ENCODE measurements around the gene POU3F1.
A peak's percentile ranks its signal among the peaks of the same experiment; 100 is the strongest.

The POU3F1 gene

DNA sequence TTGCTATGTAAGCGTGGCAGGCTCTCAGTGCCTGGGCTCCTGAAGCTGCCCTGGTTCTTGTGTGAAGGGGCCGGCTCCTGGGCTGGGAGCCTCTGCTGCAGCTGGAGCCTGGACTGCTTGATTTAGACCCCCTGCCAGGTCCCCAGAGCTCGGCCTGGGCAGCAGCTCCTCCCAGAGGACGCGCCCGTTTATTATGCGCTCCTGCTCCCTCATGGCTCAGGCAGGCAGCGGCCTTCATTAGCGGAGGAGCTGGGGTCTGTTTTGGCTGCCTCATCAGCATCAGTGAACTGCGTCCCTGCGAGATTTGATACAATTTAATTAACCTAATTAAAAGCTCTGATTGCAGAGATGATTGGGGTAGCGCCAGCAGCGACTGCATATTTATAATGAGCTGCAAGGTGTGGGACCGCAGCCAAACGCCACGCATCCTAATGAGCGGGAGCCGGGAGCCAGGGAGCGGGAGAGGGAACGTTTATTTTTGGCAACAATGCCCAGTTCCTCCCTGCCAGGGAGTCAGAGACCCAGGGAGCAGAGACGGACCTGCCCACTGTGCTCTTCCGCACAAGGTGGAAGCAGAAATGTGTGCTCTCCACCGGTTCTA is 17.4 kb downstream of the POU3F1 start (continued):
- TF ChIP-seq, protein P1, sequence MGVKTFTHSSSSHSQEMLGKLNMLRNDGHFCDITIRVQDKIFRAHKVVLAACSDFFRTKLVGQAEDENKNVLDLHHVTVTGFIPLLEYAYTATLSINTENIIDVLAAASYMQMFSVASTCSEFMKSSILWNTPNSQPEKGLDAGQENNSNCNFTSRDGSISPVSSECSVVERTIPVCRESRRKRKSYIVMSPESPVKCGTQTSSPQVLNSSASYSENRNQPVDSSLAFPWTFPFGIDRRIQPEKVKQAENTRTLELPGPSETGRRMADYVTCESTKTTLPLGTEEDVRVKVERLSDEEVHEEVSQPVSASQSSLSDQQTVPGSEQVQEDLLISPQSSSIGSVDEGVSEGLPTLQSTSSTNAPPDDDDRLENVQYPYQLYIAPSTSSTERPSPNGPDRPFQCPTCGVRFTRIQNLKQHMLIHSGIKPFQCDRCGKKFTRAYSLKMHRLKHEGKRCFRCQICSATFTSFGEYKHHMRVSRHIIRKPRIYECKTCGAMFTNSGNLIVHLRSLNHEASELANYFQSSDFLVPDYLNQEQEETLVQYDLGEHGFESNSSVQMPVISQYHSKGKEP (tag by site-specific recombination; IDR thresholded peaks at IDR 0.05) = peak; percentile 94
- no peak for TF ChIP-seq ZBTB21 (tag by site-specific recombination; IDR thresholded peaks at IDR 0.05)
- TF ChIP-seq ZNF585B (tag by site-specific recombination; IDR thresholded peaks at IDR 0.05) = no peak
- no peak for TF ChIP-seq ZNF341 (tag by site-specific recombination; IDR thresholded peaks at IDR 0.05; ENCODE audit: low read depth)
- TF ChIP-seq, protein P2, sequence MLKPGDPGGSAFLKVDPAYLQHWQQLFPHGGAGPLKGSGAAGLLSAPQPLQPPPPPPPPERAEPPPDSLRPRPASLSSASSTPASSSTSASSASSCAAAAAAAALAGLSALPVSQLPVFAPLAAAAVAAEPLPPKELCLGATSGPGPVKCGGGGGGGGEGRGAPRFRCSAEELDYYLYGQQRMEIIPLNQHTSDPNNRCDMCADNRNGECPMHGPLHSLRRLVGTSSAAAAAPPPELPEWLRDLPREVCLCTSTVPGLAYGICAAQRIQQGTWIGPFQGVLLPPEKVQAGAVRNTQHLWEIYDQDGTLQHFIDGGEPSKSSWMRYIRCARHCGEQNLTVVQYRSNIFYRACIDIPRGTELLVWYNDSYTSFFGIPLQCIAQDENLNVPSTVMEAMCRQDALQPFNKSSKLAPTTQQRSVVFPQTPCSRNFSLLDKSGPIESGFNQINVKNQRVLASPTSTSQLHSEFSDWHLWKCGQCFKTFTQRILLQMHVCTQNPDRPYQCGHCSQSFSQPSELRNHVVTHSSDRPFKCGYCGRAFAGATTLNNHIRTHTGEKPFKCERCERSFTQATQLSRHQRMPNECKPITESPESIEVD (tag by site-specific recombination; IDR thresholded peaks at IDR 0.05) = no peak
- peak; percentile 34; the same call in 1 of the 2 replicates for TF ChIP-seq ZBTB8A (tag by site-specific recombination; IDR thresholded peaks at IDR 0.05)
- no peak for TF ChIP-seq ZNF624 (tag by site-specific recombination; IDR thresholded peaks at IDR 0.05)
- TF ChIP-seq, protein P3, sequence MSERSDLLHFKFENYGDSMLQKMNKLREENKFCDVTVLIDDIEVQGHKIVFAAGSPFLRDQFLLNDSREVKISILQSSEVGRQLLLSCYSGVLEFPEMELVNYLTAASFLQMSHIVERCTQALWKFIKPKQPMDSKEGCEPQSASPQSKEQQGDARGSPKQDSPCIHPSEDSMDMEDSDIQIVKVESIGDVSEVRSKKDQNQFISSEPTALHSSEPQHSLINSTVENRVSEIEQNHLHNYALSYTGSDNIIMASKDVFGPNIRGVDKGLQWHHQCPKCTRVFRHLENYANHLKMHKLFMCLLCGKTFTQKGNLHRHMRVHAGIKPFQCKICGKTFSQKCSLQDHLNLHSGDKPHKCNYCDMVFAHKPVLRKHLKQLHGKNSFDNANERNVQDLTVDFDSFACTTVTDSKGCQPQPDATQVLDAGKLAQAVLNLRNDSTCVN (tag by site-specific recombination; optimal IDR thresholded peaks at IDR 0.05) = no peak
- TF ChIP-seq, protein P4, sequence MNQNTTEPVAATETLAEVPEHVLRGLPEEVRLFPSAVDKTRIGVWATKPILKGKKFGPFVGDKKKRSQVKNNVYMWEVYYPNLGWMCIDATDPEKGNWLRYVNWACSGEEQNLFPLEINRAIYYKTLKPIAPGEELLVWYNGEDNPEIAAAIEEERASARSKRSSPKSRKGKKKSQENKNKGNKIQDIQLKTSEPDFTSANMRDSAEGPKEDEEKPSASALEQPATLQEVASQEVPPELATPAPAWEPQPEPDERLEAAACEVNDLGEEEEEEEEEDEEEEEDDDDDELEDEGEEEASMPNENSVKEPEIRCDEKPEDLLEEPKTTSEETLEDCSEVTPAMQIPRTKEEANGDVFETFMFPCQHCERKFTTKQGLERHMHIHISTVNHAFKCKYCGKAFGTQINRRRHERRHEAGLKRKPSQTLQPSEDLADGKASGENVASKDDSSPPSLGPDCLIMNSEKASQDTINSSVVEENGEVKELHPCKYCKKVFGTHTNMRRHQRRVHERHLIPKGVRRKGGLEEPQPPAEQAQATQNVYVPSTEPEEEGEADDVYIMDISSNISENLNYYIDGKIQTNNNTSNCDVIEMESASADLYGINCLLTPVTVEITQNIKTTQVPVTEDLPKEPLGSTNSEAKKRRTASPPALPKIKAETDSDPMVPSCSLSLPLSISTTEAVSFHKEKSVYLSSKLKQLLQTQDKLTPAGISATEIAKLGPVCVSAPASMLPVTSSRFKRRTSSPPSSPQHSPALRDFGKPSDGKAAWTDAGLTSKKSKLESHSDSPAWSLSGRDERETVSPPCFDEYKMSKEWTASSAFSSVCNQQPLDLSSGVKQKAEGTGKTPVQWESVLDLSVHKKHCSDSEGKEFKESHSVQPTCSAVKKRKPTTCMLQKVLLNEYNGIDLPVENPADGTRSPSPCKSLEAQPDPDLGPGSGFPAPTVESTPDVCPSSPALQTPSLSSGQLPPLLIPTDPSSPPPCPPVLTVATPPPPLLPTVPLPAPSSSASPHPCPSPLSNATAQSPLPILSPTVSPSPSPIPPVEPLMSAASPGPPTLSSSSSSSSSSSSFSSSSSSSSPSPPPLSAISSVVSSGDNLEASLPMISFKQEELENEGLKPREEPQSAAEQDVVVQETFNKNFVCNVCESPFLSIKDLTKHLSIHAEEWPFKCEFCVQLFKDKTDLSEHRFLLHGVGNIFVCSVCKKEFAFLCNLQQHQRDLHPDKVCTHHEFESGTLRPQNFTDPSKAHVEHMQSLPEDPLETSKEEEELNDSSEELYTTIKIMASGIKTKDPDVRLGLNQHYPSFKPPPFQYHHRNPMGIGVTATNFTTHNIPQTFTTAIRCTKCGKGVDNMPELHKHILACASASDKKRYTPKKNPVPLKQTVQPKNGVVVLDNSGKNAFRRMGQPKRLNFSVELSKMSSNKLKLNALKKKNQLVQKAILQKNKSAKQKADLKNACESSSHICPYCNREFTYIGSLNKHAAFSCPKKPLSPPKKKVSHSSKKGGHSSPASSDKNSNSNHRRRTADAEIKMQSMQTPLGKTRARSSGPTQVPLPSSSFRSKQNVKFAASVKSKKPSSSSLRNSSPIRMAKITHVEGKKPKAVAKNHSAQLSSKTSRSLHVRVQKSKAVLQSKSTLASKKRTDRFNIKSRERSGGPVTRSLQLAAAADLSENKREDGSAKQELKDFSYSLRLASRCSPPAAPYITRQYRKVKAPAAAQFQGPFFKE (tag by site-specific recombination; IDR thresholded peaks at IDR 0.05; ENCODE audit: borderline replicate concordance) = no peak
- TF ChIP-seq ZFP37 (tag by site-specific recombination; IDR thresholded peaks at IDR 0.05) = no peak
- no peak for TF ChIP-seq ZNF621 (tag by site-specific recombination; IDR thresholded peaks at IDR 0.05)
- TF ChIP-seq ZNF175 (tag by site-specific recombination; IDR thresholded peaks at IDR 0.05) = no peak
- TF ChIP-seq ZNF544 (tag by site-specific recombination; IDR thresholded peaks at IDR 0.05) = no peak
- no peak for TF ChIP-seq ZNF146 (tag by site-specific recombination; IDR thresholded peaks at IDR 0.05)
- TF ChIP-seq RBAK (tag by site-specific recombination; IDR thresholded peaks at IDR 0.05) = no peak
- no peak for TF ChIP-seq ZNF211 (tag by site-specific recombination; IDR thresholded peaks at IDR 0.05; ENCODE audit: low read depth)
- TF ChIP-seq ZNF561 (tag by site-specific recombination; IDR thresholded peaks at IDR 0.05; ENCODE audit: borderline replicate concordance) = 0 out of 2 replicates have a peak, but pooled peaks have one; percentile 63
- TF ChIP-seq, protein P5, sequence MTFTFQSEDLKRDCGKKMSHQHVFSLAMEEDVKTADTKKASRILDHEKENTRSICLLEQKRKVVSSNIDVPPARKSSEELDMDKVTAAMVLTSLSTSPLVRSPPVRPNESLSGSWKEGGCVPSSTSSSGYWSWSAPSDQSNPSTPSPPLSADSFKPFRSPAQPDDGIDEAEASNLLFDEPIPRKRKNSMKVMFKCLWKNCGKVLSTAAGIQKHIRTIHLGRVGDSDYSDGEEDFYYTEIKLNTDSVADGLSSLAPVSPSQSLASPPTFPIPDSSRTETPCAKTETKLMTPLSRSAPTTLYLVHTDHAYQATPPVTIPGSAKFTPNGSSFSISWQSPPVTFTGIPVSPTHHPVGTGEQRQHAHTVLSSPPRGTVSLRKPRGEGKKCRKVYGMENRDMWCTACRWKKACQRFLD (tag by site-specific recombination; IDR thresholded peaks at IDR 0.05) = no peak
- TF ChIP-seq ZNF24 (tag by site-specific recombination; IDR thresholded peaks at IDR 0.05) = 0 out of 2 replicates have a peak, but pooled peaks have one; percentile 33
- TF ChIP-seq ZNF664 (tag by site-specific recombination; IDR thresholded peaks at IDR 0.05) = no peak
- TF ChIP-seq, protein P6, sequence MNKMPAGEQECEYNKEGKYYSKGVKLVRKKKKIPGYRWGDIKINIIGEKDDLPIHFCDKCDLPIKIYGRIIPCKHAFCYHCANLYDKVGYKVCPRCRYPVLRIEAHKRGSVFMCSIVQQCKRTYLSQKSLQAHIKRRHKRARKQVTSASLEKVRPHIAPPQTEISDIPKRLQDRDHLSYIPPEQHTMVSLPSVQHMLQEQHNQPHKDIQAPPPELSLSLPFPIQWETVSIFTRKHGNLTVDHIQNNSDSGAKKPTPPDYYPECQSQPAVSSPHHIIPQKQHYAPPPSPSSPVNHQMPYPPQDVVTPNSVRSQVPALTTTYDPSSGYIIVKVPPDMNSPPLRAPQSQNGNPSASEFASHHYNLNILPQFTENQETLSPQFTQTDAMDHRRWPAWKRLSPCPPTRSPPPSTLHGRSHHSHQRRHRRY (tag by site-specific recombination; IDR thresholded peaks at IDR 0.05) = no peak
- TF ChIP-seq ZNF174 (tag by site-specific recombination; IDR thresholded peaks at IDR 0.05) = no peak
- TF ChIP-seq IKZF3 (tag by site-specific recombination; IDR thresholded peaks at IDR 0.05) = no peak
- TF ChIP-seq ZNF610 (tag by site-specific recombination; IDR thresholded peaks at IDR 0.05; ENCODE audit: borderline replicate concordance) = no peak
- TF ChIP-seq WT1 (tag by site-specific recombination; IDR thresholded peaks at IDR 0.05) = peak; percentile 25
- TF ChIP-seq ZSCAN16 (tag by site-specific recombination; IDR thresholded peaks at IDR 0.05) = no peak
- no peak for TF ChIP-seq MYNN (tag by site-specific recombination; IDR thresholded peaks at IDR 0.05; ENCODE audit: borderline replicate concordance)
- no peak for TF ChIP-seq HOXD13 (CRISPR knock-in tag; IDR thresholded peaks at IDR 0.05; ENCODE audit: borderline replicate concordance)
- peak; percentile 86 for TF ChIP-seq OSR2 (tag by site-specific recombination; IDR thresholded peaks at IDR 0.05)
